ENCODE measurements around the gene TTBK2.

- TF ChIP-seq, protein P1, sequence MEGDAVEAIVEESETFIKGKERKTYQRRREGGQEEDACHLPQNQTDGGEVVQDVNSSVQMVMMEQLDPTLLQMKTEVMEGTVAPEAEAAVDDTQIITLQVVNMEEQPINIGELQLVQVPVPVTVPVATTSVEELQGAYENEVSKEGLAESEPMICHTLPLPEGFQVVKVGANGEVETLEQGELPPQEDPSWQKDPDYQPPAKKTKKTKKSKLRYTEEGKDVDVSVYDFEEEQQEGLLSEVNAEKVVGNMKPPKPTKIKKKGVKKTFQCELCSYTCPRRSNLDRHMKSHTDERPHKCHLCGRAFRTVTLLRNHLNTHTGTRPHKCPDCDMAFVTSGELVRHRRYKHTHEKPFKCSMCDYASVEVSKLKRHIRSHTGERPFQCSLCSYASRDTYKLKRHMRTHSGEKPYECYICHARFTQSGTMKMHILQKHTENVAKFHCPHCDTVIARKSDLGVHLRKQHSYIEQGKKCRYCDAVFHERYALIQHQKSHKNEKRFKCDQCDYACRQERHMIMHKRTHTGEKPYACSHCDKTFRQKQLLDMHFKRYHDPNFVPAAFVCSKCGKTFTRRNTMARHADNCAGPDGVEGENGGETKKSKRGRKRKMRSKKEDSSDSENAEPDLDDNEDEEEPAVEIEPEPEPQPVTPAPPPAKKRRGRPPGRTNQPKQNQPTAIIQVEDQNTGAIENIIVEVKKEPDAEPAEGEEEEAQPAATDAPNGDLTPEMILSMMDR (IDR thresholded peaks at IDR 0.05), result no peak
- no peak for TF ChIP-seq POLR2A (IDR thresholded peaks at IDR 0.05)
Measured at GRCh38 chr15:42696626-42697025, 224.0 kb downstream of the TTBK2 start.

All from body of pancreas (tissue), 4 donors.